ENCODE measurements around the gene ANKS1B. TPM values are rescaled to one million over a fixed set of nuclear protein-coding genes. Genes with fewer than 3 reads are reported as not detected.
"Not testable (repeated sequence)": the region's sequence is repeated elsewhere in the genome, so short reads cannot be mapped to it uniquely, and the experiment has no call there.

The ANKS1B gene
- total RNA-seq, 1 donor from 2014 or later: 9.6 TPM

GRCh38 chr12:99063182-99063581, 921.6 kb downstream of the ANKS1B start:
- no peak for DNase-seq (ENCODE audit: low spot score)

- no peak for DNase-seq (ENCODE audit: low spot score)
Observed at GRCh38 chr12:99059824-99060511, 924.8 kb downstream of the ANKS1B start.

- no peak for DNase-seq (ENCODE audit: low spot score)
Observed at GRCh38 chr12:99057670-99058069, 927.1 kb downstream of the ANKS1B start.

- no peak for DNase-seq (ENCODE audit: low spot score)
Observed at GRCh38 chr12:99056186-99056585, 928.5 kb downstream of the ANKS1B start.

GRCh38 chr12:99055299-99055698, 929.4 kb downstream of the ANKS1B start:
- no peak for DNase-seq (ENCODE audit: low spot score)

- DNase-seq (ENCODE audit: low spot score): no peak
Observed at GRCh38 chr12:99054601-99055128, 930.1 kb downstream of the ANKS1B start.

- no peak for DNase-seq (ENCODE audit: low spot score)
Observed at GRCh38 chr12:99053616-99054362, 930.9 kb downstream of the ANKS1B start.

GRCh38 chr12:99049774-99050173, 935.0 kb downstream of the ANKS1B start:
- DNase-seq (ENCODE audit: low spot score): no peak

GRCh38 chr12:99045158-99045557, 939.6 kb downstream of the ANKS1B start:
- DNase-seq (ENCODE audit: low spot score): no peak

- DNase-seq (ENCODE audit: low spot score): peak; percentile 53
Observed at GRCh38 chr12:99043319-99043914, 941.3 kb downstream of the ANKS1B start.

GRCh38 chr12:99042226-99042625, 942.5 kb downstream of the ANKS1B start:
- no peak for DNase-seq (ENCODE audit: low spot score)

GRCh38 chr12:99039367-99040120, 945.2 kb downstream of the ANKS1B start:
- no peak for DNase-seq (ENCODE audit: low spot score)

- DNase-seq (ENCODE audit: low spot score): no peak
Observed at GRCh38 chr12:99036566-99036965, 948.2 kb downstream of the ANKS1B start.

GRCh38 chr12:99035803-99036202, 948.9 kb downstream of the ANKS1B start:
- no peak for DNase-seq (ENCODE audit: low spot score)

- DNase-seq (ENCODE audit: low spot score): not testable (repeated sequence)
Observed at GRCh38 chr12:99034201-99034600, 950.5 kb downstream of the ANKS1B start.

- no peak for DNase-seq (ENCODE audit: low spot score)
Observed at GRCh38 chr12:99029511-99030271, 955.0 kb downstream of the ANKS1B start.

GRCh38 chr12:99027461-99027860, 957.3 kb downstream of the ANKS1B start:
- peak; percentile 60 for DNase-seq (ENCODE audit: low spot score)

- no peak for DNase-seq (ENCODE audit: low spot score)
Observed at GRCh38 chr12:99027055-99027393, 957.7 kb downstream of the ANKS1B start.

- DNase-seq (ENCODE audit: low spot score): no peak
Observed at GRCh38 chr12:99026332-99027054, 958.2 kb downstream of the ANKS1B start.

GRCh38 chr12:99024870-99025269, 959.9 kb downstream of the ANKS1B start:
- DNase-seq (ENCODE audit: low spot score): no peak

GRCh38 chr12:99024191-99024590, 960.5 kb downstream of the ANKS1B start:
- no peak for DNase-seq (ENCODE audit: low spot score)

Data from ureter (tissue), 1 donor.